ENCODE data around the gene PEAK1.

Gene PEAK1

GRCh38 chr15:77135181-77135580, 284.7 kb downstream of the PEAK1 start:
- Histone ChIP-seq H3K9ac (ENCODE audit: low read length) (no peak overlapping the region), H3K36me3 (ENCODE audit: control insufficient read depth, insufficient read depth, low read length) (peaks cover 7% of the 10 kb centered on the region), H3K4me3 (ENCODE audit: low read length) (no peak overlapping the region), H3K27me3 (ENCODE audit: control insufficient read depth, insufficient read depth, low read length) (no peaks in the 10 kb centered on the region), H3K4me1 (ENCODE audit: control insufficient read depth, insufficient read depth, low read length) (no peaks in the 10 kb centered on the region), H3K27ac (ENCODE audit: low read depth, low read length) (no peak overlapping the region)

GRCh38 chr15:77130315-77130930, 289.5 kb downstream of the PEAK1 start:
- no peaks in the 10 kb centered on the region for H3K27me3 ChIP-seq (ENCODE audit: control insufficient read depth, insufficient read depth, low read length)
- H3K4me1 ChIP-seq (ENCODE audit: control insufficient read depth, insufficient read depth, low read length) = no peaks in the 10 kb centered on the region
- H3K36me3 ChIP-seq (ENCODE audit: control insufficient read depth, insufficient read depth, low read length) = peaks cover 7% of the 10 kb centered on the region
- H3K4me3 ChIP-seq (ENCODE audit: low read length) = no peak overlapping the region
- H3K9ac ChIP-seq (ENCODE audit: low read length) = no peak overlapping the region
- H3K27ac ChIP-seq (ENCODE audit: low read depth, low read length) = no peak overlapping the region

GRCh38 chr15:77127626-77128025, 292.3 kb downstream of the PEAK1 start:
- H3K36me3 ChIP-seq (ENCODE audit: control insufficient read depth, insufficient read depth, low read length) = peaks cover 2% of the 10 kb centered on the region
- H3K4me3 ChIP-seq (ENCODE audit: low read length) = no peak overlapping the region
- no peak overlapping the region for H3K9ac ChIP-seq (ENCODE audit: low read length)
- no peaks in the 10 kb centered on the region for H3K4me1 ChIP-seq (ENCODE audit: control insufficient read depth, insufficient read depth, low read length)
- H3K27ac ChIP-seq (ENCODE audit: low read depth, low read length) = no peak overlapping the region
- H3K27me3 ChIP-seq (ENCODE audit: control insufficient read depth, insufficient read depth, low read length) = no peaks in the 10 kb centered on the region

GRCh38 chr15:77126529-77127326, 293.2 kb downstream of the PEAK1 start:
- H3K4me3 ChIP-seq (ENCODE audit: low read length) = no peak overlapping the region

GRCh38 chr15:77123854-77124253, 296.1 kb downstream of the PEAK1 start:
- Histone ChIP-seq H3K36me3 (ENCODE audit: control insufficient read depth, insufficient read depth, low read length) (no peaks in the 10 kb centered on the region), H3K4me1 (ENCODE audit: control insufficient read depth, insufficient read depth, low read length) (no peaks in the 10 kb centered on the region), H3K4me3 (ENCODE audit: low read length) (no peak overlapping the region), H3K9ac (ENCODE audit: low read length) (no peak overlapping the region), H3K27ac (ENCODE audit: low read depth, low read length) (no peak overlapping the region), H3K27me3 (ENCODE audit: control insufficient read depth, insufficient read depth, low read length) (no peaks in the 10 kb centered on the region)

More at GRCh38 chr15:77126529-77127326, 293.2 kb downstream of the PEAK1 start:
- no peak overlapping the region for H3K9ac ChIP-seq (ENCODE audit: low read length)
- H3K36me3 ChIP-seq (ENCODE audit: control insufficient read depth, insufficient read depth, low read length) = peaks cover under 1% of the 10 kb centered on the region
- H3K4me1 ChIP-seq (ENCODE audit: control insufficient read depth, insufficient read depth, low read length) = no peaks in the 10 kb centered on the region
- no peaks in the 10 kb centered on the region for H3K27me3 ChIP-seq (ENCODE audit: control insufficient read depth, insufficient read depth, low read length)
- H3K27ac ChIP-seq (ENCODE audit: low read depth, low read length) = no peak overlapping the region

GRCh38 chr15:77122576-77122975, 297.3 kb downstream of the PEAK1 start:
- Histone ChIP-seq H3K9ac (ENCODE audit: low read length) (no peak overlapping the region), H3K27me3 (ENCODE audit: control insufficient read depth, insufficient read depth, low read length) (no peaks in the 10 kb centered on the region), H3K27ac (ENCODE audit: low read depth, low read length) (no peak overlapping the region), H3K4me1 (ENCODE audit: control insufficient read depth, insufficient read depth, low read length) (no peaks in the 10 kb centered on the region), H3K36me3 (ENCODE audit: control insufficient read depth, insufficient read depth, low read length) (no peaks in the 10 kb centered on the region), H3K4me3 (ENCODE audit: low read length) (no peak overlapping the region)

- H3K36me3 ChIP-seq (ENCODE audit: control insufficient read depth, insufficient read depth, low read length) = no peaks in the 10 kb centered on the region
- H3K4me3 ChIP-seq (ENCODE audit: low read length) = no peak overlapping the region
- no peaks in the 10 kb centered on the region for H3K27me3 ChIP-seq (ENCODE audit: control insufficient read depth, insufficient read depth, low read length)
- H3K9ac ChIP-seq (ENCODE audit: low read length) = no peak overlapping the region
- H3K27ac ChIP-seq (ENCODE audit: low read depth, low read length) = no peak overlapping the region
- H3K4me1 ChIP-seq (ENCODE audit: control insufficient read depth, insufficient read depth, low read length) = no peaks in the 10 kb centered on the region
Measured at GRCh38 chr15:77121599-77121998, 298.3 kb downstream of the PEAK1 start.

- Histone ChIP-seq H3K27ac (ENCODE audit: low read depth, low read length) (no peak overlapping the region), H3K9ac (ENCODE audit: low read length) (no peak overlapping the region), H3K4me1 (ENCODE audit: control insufficient read depth, insufficient read depth, low read length) (no peaks in the 10 kb centered on the region), H3K36me3 (ENCODE audit: control insufficient read depth, insufficient read depth, low read length) (no peaks in the 10 kb centered on the region), H3K4me3 (ENCODE audit: low read length) (no peak overlapping the region), H3K27me3 (ENCODE audit: control insufficient read depth, insufficient read depth, low read length) (no peaks in the 10 kb centered on the region)
Measured at GRCh38 chr15:77120576-77120975, 299.3 kb downstream of the PEAK1 start.

- Histone ChIP-seq H3K36me3 (ENCODE audit: control insufficient read depth, insufficient read depth, low read length) (no peaks in the 10 kb centered on the region), H3K9ac (ENCODE audit: low read length) (no peak overlapping the region), H3K4me3 (ENCODE audit: low read length) (no peak overlapping the region), H3K27ac (ENCODE audit: low read depth, low read length) (no peak overlapping the region), H3K4me1 (ENCODE audit: control insufficient read depth, insufficient read depth, low read length) (no peaks in the 10 kb centered on the region), H3K27me3 (ENCODE audit: control insufficient read depth, insufficient read depth, low read length) (no peaks in the 10 kb centered on the region)
Measured at GRCh38 chr15:77119446-77119845, 300.5 kb downstream of the PEAK1 start.

GRCh38 chr15:77118882-77119321, 301.0 kb downstream of the PEAK1 start:
- Histone ChIP-seq H3K36me3 (ENCODE audit: control insufficient read depth, insufficient read depth, low read length) (no peaks in the 10 kb centered on the region), H3K27me3 (ENCODE audit: control insufficient read depth, insufficient read depth, low read length) (no peaks in the 10 kb centered on the region), H3K9ac (ENCODE audit: low read length) (no peak overlapping the region), H3K4me1 (ENCODE audit: control insufficient read depth, insufficient read depth, low read length) (no peaks in the 10 kb centered on the region), H3K27ac (ENCODE audit: low read depth, low read length) (no peak overlapping the region), H3K4me3 (ENCODE audit: low read length) (no peak overlapping the region)

- Histone ChIP-seq H3K36me3 (ENCODE audit: control insufficient read depth, insufficient read depth, low read length) (peaks cover 3% of the 10 kb centered on the region), H3K4me3 (ENCODE audit: low read length) (no peak overlapping the region), H3K4me1 (ENCODE audit: control insufficient read depth, insufficient read depth, low read length) (no peaks in the 10 kb centered on the region), H3K27ac (ENCODE audit: low read depth, low read length) (no peak overlapping the region), H3K27me3 (ENCODE audit: control insufficient read depth, insufficient read depth, low read length) (no peaks in the 10 kb centered on the region), H3K9ac (ENCODE audit: low read length) (no peak overlapping the region)
Measured at GRCh38 chr15:77115179-77115578, 304.7 kb downstream of the PEAK1 start.

GRCh38 chr15:77112838-77113504, 306.9 kb downstream of the PEAK1 start:
- Histone ChIP-seq H3K27ac (ENCODE audit: low read depth, low read length) (no peak overlapping the region), H3K4me3 (ENCODE audit: low read length) (no peak overlapping the region), H3K27me3 (ENCODE audit: control insufficient read depth, insufficient read depth, low read length) (no peaks in the 10 kb centered on the region), H3K4me1 (ENCODE audit: control insufficient read depth, insufficient read depth, low read length) (no peaks in the 10 kb centered on the region), H3K36me3 (ENCODE audit: control insufficient read depth, insufficient read depth, low read length) (peaks cover 3% of the 10 kb centered on the region), H3K9ac (ENCODE audit: low read length) (no peak overlapping the region)

All from rectal smooth muscle tissue (tissue), 1 donor.